MG63 (cell line): Measurements from ENCODE around the gene CCDC107. TPM values are rescaled to one million over a fixed set of nuclear protein-coding genes. Genes with fewer than 3 reads are reported as not detected.

Experiments
- DNase-seq: peaks from one replicate; pipeline ENCODE4 v3.0.0-alpha.2; 2020
- H3K27me3 ChIP-seq: fragments of 250-450 bp; sonication (Bioruptor Pico); 2 replicates; pipeline ENCODE4 v1.5.1; 2020; ENCODE audit warnings: mild to moderate bottlenecking, moderate library complexity
- H3K36me3 ChIP-seq: fragments of 250-450 bp; sonication (Bioruptor Pico); 2 replicates; pipeline ENCODE4 v1.5.1; 2020; ENCODE audit warnings: mild to moderate bottlenecking, moderate library complexity
- H3K4me3 ChIP-seq: fragments of 250-450 bp; sonication (Bioruptor Pico); 2 replicates; pipeline ENCODE4 v1.5.1; 2020; ENCODE audit warnings: mild to moderate bottlenecking, moderate library complexity
- H3K9me3 ChIP-seq: fragments of 250-450 bp; sonication (Bioruptor Pico); 2 replicates; pipeline ENCODE4 v1.5.1; 2020; ENCODE audit warnings: mild to moderate bottlenecking, moderate library complexity
- total RNA-seq: library from RNA; depleted of rRNA; stranded (reverse); fragments of >200 nt; shearing (Covaris generic); gene quantifications from 2 replicates; pipeline ENCODE4 v1.2.3, GENCODE V29; 2014; ENCODE audit warnings: low replicate concordance

CCDC107 gene
- total RNA-seq, 1 experiment from 2014 or later: 72.4 TPM

- Histone ChIP-seq H3K9me3 (no peaks in the 10 kb centered on the region), H3K27me3 (no peaks in the 10 kb centered on the region), H3K4me3 (no peak overlapping the region), H3K36me3 (no peaks in the 10 kb centered on the region)
- DNase-seq: peak; percentile 56
Measured at GRCh38 chr9:35651956-35652828, 5.9 kb upstream of the CCDC107 start.

- Histone ChIP-seq H3K4me3 (no peak overlapping the region), H3K36me3 (no peaks in the 10 kb centered on the region), H3K27me3 (no peaks in the 10 kb centered on the region), H3K9me3 (no peaks in the 10 kb centered on the region)
- DNase-seq: peak; percentile 81
Measured at GRCh38 chr9:35652829-35653209, 5.3 kb upstream of the CCDC107 start.

- peaks cover 3% of the 10 kb centered on the region for H3K36me3 ChIP-seq
- no peak for DNase-seq
- no peak overlapping the region for H3K4me3 ChIP-seq
- H3K9me3 ChIP-seq: no peaks in the 10 kb centered on the region
- H3K27me3 ChIP-seq: no peaks in the 10 kb centered on the region
Measured at GRCh38 chr9:35653611-35654010, 4.5 kb upstream of the CCDC107 start.

- no peak for DNase-seq
- Histone ChIP-seq H3K9me3 (no peaks in the 10 kb centered on the region), H3K27me3 (no peaks in the 10 kb centered on the region)
Measured at GRCh38 chr9:35656348-35656747, 1.7 kb upstream of the CCDC107 start.

GRCh38 chr9:35656831-35657545, 1.1 kb upstream of the CCDC107 start:
- H3K4me3 ChIP-seq: peak overlapping the region; percentile 26
- no peak for DNase-seq
- H3K36me3 ChIP-seq: peaks cover 36% of the 10 kb centered on the region

More at GRCh38 chr9:35656348-35656747, 1.7 kb upstream of the CCDC107 start:
- Histone ChIP-seq H3K4me3 (no peak overlapping the region), H3K36me3 (peaks cover 29% of the 10 kb centered on the region)

GRCh38 chr9:35657546-35658136, 451 bp upstream of the CCDC107 start, which contains the start of gene RMRP:
TSS of gene RMRP (minus strand) at chr9:35658019.
- DNase-seq: peak; percentile 100
- no peaks in the 10 kb centered on the region for H3K27me3 ChIP-seq
- H3K36me3 ChIP-seq: peaks cover 42% of the 10 kb centered on the region
- H3K9me3 ChIP-seq: no peaks in the 10 kb centered on the region
- peak within 1 kb of the TSS; percentile 83 for H3K4me3 ChIP-seq

More at GRCh38 chr9:35656831-35657545, 1.1 kb upstream of the CCDC107 start:
- H3K27me3 ChIP-seq: no peaks in the 10 kb centered on the region
- no peaks in the 10 kb centered on the region for H3K9me3 ChIP-seq

GRCh38 chr9:35658968-35659220, 802 bp downstream of the CCDC107 start:
- peaks cover 55% of the 10 kb centered on the region for H3K36me3 ChIP-seq
- DNase-seq: peak; percentile 90

GRCh38 chr9:35659340-35659739, 1.2 kb downstream of the CCDC107 start:
- H3K36me3 ChIP-seq: peaks cover 59% of the 10 kb centered on the region
- H3K9me3 ChIP-seq: no peaks in the 10 kb centered on the region
- H3K4me3 ChIP-seq: peak overlapping the region; percentile 83
- peak; percentile 51 for DNase-seq
- no peaks in the 10 kb centered on the region for H3K27me3 ChIP-seq

More at GRCh38 chr9:35658968-35659220, 802 bp downstream of the CCDC107 start:
- Histone ChIP-seq H3K4me3 (peak overlapping the region; percentile 83), H3K9me3 (no peaks in the 10 kb centered on the region), H3K27me3 (no peaks in the 10 kb centered on the region)

- Histone ChIP-seq H3K9me3 (no peaks in the 10 kb centered on the region), H3K4me3 (no peak overlapping the region), H3K27me3 (no peaks in the 10 kb centered on the region), H3K36me3 (peaks cover 62% of the 10 kb centered on the region)
- no peak for DNase-seq
Measured at GRCh38 chr9:35660966-35661415, 2.9 kb downstream of the CCDC107 start.

- H3K9me3 ChIP-seq: no peaks in the 10 kb centered on the region
- no peak for DNase-seq
- no peaks in the 10 kb centered on the region for H3K27me3 ChIP-seq
- no peak overlapping the region for H3K4me3 ChIP-seq
- peaks cover 62% of the 10 kb centered on the region for H3K36me3 ChIP-seq
Measured at GRCh38 chr9:35661756-35662350, 3.8 kb downstream of the CCDC107 start.

GRCh38 chr9:35662437-35662836, 4.3 kb downstream of the CCDC107 start:
- Histone ChIP-seq H3K9me3 (no peaks in the 10 kb centered on the region), H3K27me3 (no peaks in the 10 kb centered on the region), H3K4me3 (no peak overlapping the region), H3K36me3 (peaks cover 62% of the 10 kb centered on the region)
- DNase-seq: no peak

- Histone ChIP-seq H3K4me3 (peak within 1 kb of the TSS; percentile 68), H3K9me3 (no peaks in the 10 kb centered on the region), H3K36me3 (peaks cover 48% of the 10 kb centered on the region), H3K27me3 (no peaks in the 10 kb centered on the region)
- peak; percentile 98 for DNase-seq
Measured at GRCh38 chr9:35664531-35665470, 6.7 kb downstream of the CCDC107 start, which contains the start of gene ARHGEF39. TSS of gene ARHGEF39 (minus strand) at chr9:35665195. CDS start at chr9:35665169, 26 bp downstream.

- Histone ChIP-seq H3K36me3 (peaks cover 42% of the 10 kb centered on the region), H3K27me3 (no peaks in the 10 kb centered on the region), H3K9me3 (no peaks in the 10 kb centered on the region), H3K4me3 (peak overlapping the region; percentile 68)
- DNase-seq: no peak
Measured at GRCh38 chr9:35665471-35665818, 7.4 kb downstream of the CCDC107 start.

- peaks cover 36% of the 10 kb centered on the region for H3K36me3 ChIP-seq
- H3K27me3 ChIP-seq: no peaks in the 10 kb centered on the region
- DNase-seq: peak; percentile 67
- no peak overlapping the region for H3K4me3 ChIP-seq
- no peaks in the 10 kb centered on the region for H3K9me3 ChIP-seq
Measured at GRCh38 chr9:35666045-35666444, 8.0 kb downstream of the CCDC107 start.

- DNase-seq: no peak
- peaks cover 31% of the 10 kb centered on the region for H3K36me3 ChIP-seq
- H3K27me3 ChIP-seq: no peaks in the 10 kb centered on the region
- H3K4me3 ChIP-seq: no peak overlapping the region
- no peaks in the 10 kb centered on the region for H3K9me3 ChIP-seq
Measured at GRCh38 chr9:35666549-35666948, 8.5 kb downstream of the CCDC107 start.

GRCh38 chr9:35667939-35668338, 9.8 kb downstream of the CCDC107 start:
- no peaks in the 10 kb centered on the region for H3K9me3 ChIP-seq
- H3K36me3 ChIP-seq: peaks cover 17% of the 10 kb centered on the region
- no peak overlapping the region for H3K4me3 ChIP-seq
- DNase-seq: no peak
- H3K27me3 ChIP-seq: no peaks in the 10 kb centered on the region
